GM23338 (cell line): ENCODE data around the gene SYMPK.

Experiments
- CREB1 ChIP-seq: fragments of 250-450 bp; sonication (Bioruptor Pico); IDR thresholded peaks from 2 replicates; pipeline ENCODE4 v1.5.0; 2020; ENCODE audit warnings: low read depth, mild to moderate bottlenecking, moderate library complexity
- ETS1 ChIP-seq: IDR thresholded peaks from 2 replicates; pipeline ENCODE4 v1.6.1; 2016; ENCODE audit warnings: antibody characterized with exemption
- EZH2 ChIP-seq: fragments of 200-600 bp; sonication (generic); IDR thresholded peaks from one replicate; pipeline ENCODE4 v1.8.0; 2017; ENCODE audit warnings: antibody characterized with exemption, mild to moderate bottlenecking, low read depth; ENCODE audit not compliant: unreplicated experiment
- EZH2phosphoT487 ChIP-seq: fragments of 200-600 bp; sonication (generic); IDR thresholded peaks from one replicate; pipeline ENCODE4 v1.8.1; 2018; ENCODE audit warnings: antibody characterized with exemption; ENCODE audit not compliant: unreplicated experiment
- JUNB ChIP-seq: IDR thresholded peaks from one replicate; pipeline ENCODE4 v1.6.1; 2016; ENCODE audit warnings: antibody characterized with exemption; ENCODE audit not compliant: unreplicated experiment
- POLR2AphosphoS5 ChIP-seq: IDR thresholded peaks from 2 replicates; pipeline ENCODE4 v1.6.1; 2016; ENCODE audit warnings: antibody characterized with exemption, low read depth
- REST ChIP-seq: IDR thresholded peaks from one replicate; pipeline ENCODE4 v1.6.1; 2018; ENCODE audit warnings: antibody characterized with exemption; ENCODE audit not compliant: unreplicated experiment
- TF ChIP-seq, protein P1 (sequence below), 2 experiments: fragments of 200-600 bp in 1 of 2; sonication (generic) in 1 of 2; conservative IDR thresholded peaks; 2 replicates each; pipeline versions ENCODE4 v1.5.1 to v1.6.1; 2016 to 2017; ENCODE audit warnings: antibody characterized with exemption in 2 of 2, low read depth in 2 of 2, mild to moderate bottlenecking in 2 of 2, moderate library complexity in 1 of 2

- TF ChIP-seq EZH2phosphoT487 (no peak), EZH2 (no peak), CREB1 (CRISPR knock-in tag) (no peak), POLR2AphosphoS5 (no peak), REST (no peak), JUNB (no peak), ETS1 (no peak)
- TF ChIP-seq, protein P1, sequence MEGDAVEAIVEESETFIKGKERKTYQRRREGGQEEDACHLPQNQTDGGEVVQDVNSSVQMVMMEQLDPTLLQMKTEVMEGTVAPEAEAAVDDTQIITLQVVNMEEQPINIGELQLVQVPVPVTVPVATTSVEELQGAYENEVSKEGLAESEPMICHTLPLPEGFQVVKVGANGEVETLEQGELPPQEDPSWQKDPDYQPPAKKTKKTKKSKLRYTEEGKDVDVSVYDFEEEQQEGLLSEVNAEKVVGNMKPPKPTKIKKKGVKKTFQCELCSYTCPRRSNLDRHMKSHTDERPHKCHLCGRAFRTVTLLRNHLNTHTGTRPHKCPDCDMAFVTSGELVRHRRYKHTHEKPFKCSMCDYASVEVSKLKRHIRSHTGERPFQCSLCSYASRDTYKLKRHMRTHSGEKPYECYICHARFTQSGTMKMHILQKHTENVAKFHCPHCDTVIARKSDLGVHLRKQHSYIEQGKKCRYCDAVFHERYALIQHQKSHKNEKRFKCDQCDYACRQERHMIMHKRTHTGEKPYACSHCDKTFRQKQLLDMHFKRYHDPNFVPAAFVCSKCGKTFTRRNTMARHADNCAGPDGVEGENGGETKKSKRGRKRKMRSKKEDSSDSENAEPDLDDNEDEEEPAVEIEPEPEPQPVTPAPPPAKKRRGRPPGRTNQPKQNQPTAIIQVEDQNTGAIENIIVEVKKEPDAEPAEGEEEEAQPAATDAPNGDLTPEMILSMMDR (conservative IDR thresholded peaks at IDR 0.05; ENCODE audit: low read depth in 2 of 2): no peak
Measured at GRCh38 chr19:45854167-45854778, 8.7 kb downstream of the SYMPK start.
